Suppressor macrophage (primary cell): ENCODE results near the gene SSBP2.

Experiments
- DNase-seq, 4 experiments: peaks; one replicate each; pipeline ENCODE4 v3.0.0-alpha.2; 2020 to 2022

Gene SSBP2

DNA sequence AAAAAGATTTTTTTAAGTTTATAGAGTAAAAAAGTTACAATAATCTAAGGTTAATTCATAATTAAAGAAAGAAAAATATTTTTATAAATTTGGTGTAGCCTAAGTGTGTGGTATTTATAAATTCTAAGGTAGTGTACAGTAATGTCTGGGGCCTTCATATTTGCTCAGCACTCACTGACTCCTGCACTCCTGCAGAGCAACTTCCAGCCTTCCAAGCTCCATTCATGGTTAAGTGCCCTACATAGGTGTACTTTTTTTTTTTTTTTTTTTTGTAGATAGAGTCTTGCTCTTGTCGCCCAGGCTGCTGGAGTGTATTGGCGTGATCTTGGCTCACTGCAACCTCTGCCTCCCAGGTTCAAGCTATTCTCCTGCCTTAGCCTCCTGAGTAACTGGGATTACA, 367.0 kb downstream of the SSBP2 start:
- no peak for DNase-seq

DNA sequence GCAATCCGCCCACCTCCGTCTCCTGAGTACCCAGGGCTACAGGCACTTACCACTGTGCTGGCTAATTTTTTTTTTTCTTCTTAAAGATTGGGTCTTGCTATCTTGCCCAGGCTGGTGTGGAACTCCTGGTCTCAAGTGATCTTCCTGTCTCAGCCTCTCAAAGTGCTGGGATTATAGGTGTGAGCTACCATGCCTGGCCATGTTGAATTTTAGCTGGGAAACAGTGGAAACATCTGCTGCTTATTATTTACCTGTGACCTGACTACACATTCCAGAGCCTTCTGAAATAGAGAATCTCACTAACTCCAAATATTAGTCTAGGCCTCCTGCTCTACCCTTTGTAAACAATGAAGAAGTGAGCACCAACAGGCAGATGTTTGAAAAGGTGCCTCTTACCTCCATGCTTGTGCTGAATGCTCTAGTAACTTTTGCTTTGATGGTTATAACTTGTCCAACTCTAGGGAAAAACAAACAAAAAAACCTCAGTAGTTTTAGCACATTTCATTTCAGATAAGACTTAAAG, 379.5 kb downstream of the SSBP2 start:
- DNase-seq = no peak

DNA sequence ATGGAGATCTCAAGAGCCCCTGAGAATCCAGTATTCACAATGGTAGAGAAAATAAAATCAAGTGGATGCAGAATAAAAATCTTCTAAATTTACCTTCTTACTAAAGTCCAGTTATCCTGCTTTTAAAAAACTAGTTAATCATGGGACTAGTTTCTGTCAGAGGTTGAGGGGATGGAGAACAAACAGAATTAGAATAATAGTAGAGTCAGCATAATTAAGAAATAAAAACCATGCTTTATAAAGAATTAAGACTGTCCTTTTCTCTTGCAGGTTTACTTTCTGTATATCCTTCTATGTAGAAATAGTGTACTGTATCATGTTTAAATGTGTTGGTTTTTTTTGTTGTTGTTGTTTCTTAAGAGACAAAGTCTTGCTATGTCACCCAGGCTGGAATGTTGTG, 380.0 kb downstream of the SSBP2 start:
- DNase-seq = no peak

DNA sequence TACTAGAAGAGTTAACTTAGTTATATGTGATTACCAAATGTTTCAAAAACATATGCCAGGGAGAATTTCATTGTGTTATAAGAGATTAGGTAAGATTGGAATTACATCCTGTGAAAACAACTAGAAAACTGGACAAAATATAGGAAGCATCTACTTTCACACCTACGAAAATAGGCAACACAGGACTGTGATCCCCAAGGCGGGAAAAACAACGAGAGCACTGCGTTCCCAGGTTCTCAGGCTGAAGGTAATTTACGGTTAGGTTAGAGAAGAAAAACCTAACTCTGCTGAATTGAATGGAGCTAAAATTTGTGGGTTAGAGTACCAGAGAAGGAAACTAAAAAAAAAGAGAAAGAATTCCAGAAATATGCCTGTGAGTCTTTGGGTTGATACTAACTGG, 385.4 kb downstream of the SSBP2 start:
- no peak for DNase-seq

DNA sequence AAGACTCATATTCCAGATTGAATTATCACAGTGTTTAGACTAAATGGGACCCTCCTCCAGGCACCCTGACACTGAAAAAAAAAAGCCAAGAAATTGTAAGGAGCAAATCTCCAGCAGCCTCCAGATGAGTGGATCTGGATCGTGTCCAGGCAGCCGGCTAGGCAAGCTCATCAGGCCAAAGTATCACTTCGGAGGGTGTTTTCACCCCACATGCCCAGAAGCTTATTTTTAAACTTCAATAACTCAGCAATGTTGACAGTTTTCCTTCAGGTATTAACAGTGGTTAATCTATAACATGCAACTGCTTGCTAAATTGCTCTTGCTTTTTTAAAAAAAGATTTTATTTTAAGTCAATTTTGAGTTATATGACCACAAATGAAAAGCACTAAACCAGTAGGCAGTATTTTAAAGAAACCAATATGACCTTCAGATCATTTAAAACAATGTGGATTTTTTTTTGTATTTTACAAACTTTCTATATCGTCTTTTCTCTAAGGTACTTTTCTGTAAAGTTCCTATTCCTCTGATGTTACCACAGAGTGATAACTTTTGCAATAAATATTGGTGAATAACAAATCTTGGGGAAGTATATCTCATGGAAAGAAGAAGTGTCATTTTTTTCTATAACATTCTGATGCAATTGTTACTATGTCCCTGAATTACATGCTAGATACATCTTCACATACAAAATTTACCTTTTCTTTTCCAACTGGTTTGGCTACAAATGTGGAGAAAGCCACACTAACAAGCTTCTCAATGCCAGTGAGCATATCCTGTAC, 387.6 kb downstream of the SSBP2 start:
- peak in 3 of 4 experiments; percentile 2 to 74 (median 73) for DNase-seq
